Femur (tissue), 1 donor: ENCODE data around the gene IBA57.

Source experiments
- DNase-seq: peaks from one replicate; pipeline ENCODE4 v3.0.0-alpha.2; 2017

The IBA57 gene

DNA sequence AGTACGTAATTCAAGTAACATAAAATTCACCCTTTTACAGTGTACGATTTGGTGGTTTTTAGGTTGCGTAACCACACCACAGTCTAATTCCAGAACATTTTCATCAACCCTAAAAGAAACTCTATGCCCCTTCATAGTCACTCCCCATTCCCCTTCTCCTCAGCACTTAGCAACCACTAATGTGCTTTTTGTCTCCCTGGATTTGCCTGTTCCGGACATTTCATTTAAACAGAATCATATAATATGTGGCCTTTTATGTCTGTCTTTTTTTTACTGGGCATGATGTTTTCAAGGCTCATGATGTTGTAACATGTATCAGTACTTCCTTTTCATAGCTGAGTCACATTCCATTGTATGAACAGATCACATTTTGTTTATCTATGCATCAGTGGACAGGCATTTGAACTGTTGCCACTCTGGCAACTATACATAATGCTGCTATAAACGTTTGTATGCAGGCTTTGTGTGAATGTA, 63.0 kb downstream of the IBA57 start:
- DNase-seq: no peak

DNA sequence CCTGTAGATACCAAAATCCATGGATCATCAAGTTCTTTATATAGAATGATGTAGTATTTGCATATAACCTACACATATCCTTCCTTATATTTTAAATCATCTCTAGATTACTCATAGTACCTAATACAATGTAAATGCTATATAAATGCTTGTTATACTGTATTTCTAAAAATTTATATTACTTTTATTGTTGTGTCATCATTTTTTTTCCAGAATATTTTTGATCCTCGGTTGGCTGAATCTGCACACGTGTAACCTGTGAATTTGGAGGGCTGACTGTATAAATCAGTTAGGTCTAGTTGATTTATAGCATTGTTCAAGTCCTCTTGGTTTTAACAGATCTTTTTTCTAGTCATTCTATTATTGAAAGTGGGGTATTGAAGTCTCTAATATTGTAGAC, 65.6 kb downstream of the IBA57 start:
- DNase-seq: no peak
